CD1c-positive myeloid dendritic cell (primary cell): ENCODE measurements around the gene RRP1.

Experiments
- DNase-seq: peaks from one replicate; pipeline ENCODE4 v3.0.0-alpha.2; 2016; ENCODE audit errors: extremely low spot score

The RRP1 gene

DNA sequence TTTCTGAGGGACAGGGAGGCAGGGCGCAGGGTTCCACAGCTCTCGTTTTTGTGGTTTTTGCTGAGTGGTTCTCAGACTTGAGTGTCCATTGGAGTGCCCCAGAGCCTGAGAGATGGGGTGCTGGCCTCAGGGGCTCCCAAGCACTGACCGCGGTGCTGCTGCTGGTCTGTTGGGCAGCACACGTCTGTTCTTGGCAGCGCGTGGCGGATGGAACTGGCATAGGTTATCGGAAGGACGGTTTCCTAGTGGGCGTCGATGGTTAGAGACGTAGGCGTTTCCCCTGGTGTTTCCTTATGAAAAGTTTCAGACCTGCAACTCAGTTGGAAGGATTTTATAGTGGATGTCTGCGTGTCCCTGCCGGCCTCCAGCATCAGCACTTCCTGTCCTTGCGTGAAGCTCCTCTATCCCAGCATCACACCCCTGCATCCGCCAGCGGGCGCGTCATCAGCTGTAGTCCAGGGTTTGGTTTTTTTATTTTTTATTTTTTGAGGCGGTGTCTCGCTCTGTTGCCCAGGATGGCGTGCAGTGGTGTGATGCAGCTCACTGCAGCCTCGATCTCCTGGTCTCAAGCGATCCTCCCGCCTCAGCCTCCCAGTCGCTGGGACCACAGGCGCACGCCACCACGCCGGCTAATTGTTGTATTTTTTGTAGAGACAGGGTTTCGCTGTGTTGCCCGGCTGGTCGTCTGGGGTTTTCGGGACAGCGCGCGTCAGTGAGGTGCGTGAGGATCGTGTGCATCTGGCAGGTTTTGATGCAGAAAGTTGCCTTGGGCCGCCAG, 11.8 kb downstream of the RRP1 start:
- DNase-seq, result no peak

DNA sequence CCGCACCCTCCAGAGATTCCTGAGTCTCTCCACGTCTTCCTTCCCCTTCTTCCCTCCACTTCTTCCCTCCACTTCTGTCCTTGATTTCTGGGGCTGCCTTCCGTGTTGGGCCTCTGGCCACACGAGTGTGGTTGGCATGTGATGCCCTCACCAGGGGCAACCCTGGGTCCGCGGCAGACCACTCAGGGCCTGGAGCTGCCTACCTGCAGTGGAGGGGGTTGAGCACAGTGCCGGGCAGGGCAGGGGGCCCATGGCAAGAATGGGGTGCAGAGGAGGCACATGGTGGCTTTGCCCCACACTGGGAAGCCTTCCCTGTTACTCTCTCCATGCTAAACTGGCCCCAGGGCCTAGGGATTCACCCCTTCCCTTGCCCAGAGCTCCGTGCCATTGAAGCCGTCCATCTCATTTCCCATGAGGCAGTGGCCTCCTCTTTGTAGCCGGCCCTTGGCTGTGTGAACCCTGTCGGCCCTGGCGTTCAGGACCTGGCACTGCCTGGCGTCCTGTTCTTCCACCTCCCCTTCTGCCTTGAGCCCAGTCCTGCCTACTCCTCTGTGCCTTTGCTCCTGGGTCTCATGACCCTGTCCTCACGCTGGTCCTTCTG, 13.4 kb downstream of the RRP1 start:
- no peak for DNase-seq

DNA sequence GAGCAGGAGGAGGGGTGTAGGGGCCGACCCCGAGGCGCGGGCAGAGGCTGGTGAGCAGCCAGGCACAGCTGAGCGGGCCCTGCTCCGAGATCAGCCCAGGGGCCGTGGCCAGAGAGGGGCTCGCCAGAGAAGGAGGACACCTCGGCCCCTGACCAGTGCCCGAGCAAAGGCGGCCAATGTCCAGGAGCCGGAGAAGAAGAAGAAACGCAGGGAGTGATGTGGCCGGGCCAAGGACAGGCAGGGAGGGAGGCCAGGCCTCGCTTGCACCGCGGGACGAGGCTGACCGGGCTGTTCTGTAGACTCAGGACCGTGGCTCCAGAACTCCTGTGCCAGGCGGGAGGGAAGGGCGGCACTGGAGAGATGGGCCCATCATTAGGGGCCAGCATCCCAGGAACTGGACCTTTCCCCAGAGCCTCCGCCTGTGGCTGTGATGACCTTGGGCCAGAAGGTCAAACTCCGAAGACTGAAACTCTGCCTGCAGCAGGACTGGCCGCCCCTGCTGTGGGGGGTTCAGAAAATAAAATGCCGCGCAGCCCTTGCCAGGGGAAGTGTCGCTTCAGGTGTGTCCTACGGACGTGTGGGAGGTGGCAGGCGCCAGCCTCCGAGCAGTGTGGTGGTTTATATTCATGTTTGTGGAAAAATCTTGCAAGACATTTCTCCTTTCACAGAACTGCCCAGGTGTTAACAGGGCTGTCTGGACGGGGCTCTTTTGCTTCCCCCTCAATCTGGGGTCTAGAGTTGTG, 14.4 kb downstream of the RRP1 start:
- DNase-seq, result no peak

DNA sequence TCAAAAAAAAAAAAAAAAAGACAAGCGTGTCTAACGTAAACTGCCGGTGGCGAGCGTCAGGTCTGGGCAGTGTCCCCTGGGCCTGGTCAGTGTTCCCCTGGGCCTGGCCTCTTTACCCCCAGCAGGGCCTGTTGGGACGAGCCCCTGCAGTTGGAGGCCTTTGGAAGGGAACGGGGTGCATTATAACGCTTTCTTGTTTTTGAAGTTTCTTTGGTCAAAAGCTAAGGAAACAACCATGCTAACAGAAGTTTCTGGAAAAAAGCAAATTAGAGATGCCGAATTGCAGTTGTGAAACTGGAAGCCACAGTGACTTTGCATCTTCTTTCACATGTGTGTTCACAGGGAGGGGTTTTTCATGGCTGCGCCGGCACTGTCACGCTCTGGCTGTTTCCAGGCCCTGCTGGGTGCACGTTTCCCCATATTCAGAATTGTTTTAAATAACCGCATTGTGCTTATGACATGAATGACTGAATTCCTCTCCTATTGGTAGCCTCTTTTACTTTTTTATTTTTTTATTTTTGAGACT, 16.0 kb downstream of the RRP1 start:
- DNase-seq, result peak; percentile 93

DNA sequence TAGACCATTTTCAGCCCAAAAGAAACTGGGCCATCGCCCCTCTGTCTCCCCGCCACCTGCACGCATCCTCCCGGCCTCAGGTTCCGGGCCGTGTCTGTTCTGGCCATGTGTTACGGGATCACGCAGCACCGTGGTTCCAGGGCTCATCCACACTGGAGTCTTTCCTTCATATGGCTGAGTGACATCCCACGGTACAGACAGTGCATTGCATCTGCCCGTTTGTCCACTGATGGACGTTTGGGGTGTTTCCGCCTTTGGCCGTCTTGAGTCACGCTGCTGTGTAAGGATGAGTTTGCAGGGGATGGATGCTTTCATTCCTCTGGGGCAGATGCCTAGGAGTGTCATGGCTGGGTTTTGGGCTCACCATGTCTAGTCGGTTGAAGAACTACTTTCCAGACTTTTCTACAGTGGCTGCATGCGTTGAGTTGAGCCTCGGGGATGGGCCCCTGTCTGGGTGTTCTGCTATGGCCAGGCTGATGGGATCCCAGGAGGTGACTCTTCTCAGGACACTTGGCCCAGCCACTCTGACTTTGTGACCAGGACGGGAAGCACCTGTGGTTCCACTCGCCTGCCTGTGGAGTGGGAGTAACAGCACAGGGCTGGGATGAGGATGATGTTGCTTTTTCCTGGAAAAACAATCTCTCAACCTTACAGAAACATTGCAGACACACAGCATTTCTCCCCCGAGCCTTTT, 16.8 kb downstream of the RRP1 start:
- no peak for DNase-seq

DNA sequence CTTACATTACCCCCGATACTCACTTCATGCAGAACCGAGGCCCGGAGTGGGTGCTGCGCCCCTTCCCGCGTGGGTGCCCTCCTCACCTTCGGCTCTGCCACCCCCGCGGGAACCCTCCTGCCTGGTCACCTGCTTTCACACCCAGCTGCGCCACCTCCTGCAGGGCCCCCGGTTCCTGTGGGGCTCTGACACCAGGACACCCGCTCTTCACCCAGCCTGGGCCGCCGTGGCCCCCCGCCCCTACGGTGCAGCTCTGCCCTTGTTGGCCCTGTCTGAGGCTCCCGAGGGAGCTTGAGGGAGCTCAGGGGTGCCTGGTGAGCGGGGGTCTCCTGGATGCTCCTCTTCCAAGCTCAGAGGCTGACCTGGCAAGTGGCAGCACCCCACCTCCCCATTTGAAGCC, 19.0 kb downstream of the RRP1 start:
- DNase-seq, result no peak

DNA sequence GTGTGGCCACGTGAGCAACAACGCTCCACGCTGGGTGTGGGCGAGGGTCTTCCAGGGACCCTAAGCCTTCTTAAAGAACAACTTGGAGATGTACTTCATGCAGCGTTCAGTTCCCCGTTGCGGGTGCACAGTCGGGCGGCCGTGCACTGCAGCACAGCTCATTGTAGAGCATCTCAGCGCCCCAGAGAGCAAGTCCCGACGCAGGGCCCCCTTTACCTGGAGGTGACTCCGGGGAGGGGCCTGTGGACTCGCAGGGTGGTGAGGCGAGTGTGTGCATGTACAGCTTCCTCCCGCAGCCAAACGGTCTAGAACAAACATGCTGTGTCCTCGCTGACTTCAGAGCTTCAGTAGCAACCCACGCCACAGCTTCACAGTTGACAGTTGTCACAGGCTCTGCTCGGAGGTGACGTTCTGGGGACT, 19.5 kb downstream of the RRP1 start:
- no peak for DNase-seq

DNA sequence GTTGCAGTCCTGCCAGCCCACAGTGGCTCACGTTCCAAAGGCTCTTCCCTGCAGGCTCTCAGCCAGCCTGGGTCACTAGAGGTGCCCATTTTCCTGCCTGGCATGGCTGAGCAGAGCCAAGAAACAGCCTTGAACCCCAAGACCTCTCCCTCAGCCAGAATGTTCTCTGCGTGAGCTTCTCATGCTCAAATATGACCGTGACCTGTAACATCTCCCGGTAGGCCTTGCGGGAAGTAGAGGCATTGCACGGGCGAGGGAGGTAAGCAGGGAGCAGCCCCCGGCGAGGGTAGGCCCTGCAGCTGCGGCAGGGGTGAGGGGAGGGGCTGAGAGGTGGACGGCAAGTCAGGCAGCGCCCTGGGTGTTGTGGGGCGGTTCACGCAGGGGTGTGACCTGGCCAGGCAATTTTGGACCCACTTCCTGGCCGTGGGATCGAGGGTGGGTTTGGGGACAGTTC, 20.0 kb downstream of the RRP1 start:
- no peak for DNase-seq

DNA sequence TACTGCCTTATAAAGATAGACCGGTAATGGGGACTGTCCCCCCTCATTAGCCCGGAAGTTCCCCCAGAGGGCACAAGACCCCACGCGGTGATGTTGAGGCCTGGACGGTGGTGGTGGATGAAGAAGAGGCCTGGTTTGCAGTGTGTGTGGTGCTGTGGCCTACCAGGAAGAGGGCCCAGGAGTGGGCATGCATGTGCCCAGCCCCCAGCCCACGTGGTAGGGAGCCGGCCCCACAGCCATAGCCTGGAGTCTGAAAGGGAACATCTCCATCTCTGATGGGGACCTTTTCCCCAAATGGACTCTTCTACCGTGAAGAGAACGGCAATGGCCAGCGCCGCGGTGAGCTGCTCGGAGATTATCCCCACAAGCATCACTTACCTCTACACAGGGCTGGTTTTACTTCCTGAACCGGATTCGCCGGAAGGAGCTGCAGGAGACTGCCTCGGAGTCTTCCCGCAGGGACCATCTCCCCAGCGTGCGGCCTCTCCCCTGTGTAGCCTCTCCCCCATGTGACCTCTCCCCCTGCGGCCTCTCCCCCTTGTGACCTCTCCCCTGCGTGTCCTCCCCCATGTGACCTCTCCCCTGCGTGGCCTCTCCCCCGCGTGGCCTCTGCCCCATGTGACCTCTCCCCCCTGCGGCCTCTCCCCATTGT, 20.6 kb downstream of the RRP1 start:
- DNase-seq, result peak; percentile 16

DNA sequence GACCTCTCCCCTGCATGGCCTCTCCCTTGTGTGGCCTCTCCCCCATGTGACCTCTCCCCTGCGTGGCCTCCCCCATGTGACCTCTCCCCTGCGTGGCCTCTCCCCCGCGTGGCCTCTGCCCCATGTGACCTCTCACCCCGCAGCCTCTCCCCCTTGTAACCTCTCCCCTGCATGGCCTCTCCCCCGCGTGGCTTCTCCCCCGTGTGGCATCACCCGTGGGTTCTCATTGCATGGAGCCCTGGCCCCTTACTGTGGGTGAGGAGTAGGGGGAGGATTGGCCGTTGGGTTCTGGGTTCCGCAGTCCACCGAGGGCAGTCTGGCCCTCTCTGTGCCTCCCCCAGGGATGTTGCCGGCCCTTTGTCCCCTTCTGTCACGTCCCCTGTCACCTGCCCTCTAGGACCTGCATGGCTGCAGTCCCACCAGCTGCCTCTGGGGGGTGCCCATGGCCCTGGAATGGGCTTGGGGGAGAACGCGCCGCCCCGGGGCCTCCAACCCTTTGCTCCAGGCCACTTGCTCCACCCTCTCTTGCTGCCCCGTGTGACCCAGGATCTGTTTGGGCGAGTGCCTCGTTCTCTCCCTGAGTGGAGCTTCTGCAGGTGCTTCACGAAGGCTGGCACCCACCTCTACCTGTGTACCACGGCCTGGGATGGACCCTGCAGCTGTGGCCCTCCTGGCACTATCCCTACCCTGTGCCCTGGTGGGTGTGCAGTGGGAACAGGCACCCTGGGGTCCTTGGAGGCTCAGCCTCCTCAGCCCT, 21.3 kb downstream of the RRP1 start:
- peak; percentile 88 for DNase-seq

DNA sequence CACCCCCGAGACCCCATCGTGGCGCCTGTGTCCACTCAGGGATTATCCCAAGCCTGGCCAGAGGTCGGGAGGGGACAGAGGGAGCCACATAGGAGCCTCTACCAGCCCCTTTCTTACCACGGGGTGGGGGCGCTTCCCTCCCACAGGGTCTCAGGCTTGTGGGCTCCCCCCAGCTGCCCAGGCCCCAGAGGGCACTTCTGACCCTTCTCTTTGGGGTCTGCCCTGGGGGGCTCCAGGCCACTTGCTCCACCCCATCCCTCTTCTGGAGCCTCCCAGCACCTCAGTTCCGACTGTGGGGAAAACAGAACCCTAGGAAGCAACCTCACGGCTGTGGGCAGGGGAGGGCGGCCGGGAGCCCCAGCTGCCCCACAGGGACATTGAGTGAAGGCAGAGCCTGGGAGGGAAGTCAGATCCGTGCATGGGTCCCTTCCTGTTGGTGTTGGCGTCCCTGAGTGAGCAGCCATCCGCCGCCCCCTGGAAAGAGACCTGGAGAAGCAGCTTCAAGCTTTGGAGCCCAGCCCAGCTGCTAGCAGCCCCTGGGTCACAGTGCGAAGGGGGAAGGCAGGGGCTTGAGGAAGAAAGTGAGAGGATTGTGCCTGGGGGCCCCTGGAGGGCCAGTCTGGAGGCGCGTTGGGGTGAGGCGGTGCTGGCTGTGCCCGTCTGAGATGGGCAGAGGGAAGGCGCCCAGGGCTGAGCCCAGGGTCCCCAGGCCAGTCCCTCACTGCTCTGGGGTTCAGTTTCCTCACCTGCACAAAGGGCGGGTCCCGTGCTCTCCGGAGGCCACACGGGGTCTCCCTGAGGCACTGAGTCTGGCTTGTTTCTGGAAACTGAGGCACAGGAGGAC, 22.1 kb downstream of the RRP1 start:
- DNase-seq, result peak; percentile 42

DNA sequence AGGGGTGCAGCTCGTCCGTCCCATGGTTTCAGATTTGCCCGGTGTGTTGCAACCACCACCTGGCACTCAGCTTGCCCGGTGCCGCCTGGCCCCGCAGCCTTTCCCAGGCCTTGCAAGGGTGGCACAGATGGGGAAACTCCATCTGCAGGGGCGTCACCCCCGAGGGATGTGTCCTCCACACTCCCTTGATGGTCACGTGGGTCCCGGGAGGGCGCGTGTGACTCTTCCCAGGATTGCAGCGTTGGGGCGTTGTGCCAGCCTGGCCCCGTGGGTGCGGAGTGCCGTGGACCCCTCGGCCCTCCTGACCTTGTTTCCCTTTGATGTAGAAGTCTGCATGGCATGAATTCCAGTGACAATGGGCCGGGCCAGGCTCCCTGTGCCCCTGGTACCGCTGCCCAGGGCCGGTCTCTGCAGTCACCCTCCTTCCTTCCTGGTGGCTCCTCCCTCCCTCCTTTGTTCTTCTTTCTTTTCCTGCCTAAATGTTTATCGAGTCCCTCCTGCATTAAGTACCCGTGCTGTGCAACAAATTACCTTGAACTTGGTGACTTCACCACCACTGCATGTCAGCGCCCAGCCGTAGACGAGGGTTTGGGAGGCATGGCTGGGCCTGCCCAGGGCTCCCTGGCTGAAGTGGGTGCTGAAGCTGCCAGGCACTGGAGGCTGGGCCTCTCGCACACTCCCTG, 22.9 kb downstream of the RRP1 start:
- DNase-seq, result peak; percentile 64

DNA sequence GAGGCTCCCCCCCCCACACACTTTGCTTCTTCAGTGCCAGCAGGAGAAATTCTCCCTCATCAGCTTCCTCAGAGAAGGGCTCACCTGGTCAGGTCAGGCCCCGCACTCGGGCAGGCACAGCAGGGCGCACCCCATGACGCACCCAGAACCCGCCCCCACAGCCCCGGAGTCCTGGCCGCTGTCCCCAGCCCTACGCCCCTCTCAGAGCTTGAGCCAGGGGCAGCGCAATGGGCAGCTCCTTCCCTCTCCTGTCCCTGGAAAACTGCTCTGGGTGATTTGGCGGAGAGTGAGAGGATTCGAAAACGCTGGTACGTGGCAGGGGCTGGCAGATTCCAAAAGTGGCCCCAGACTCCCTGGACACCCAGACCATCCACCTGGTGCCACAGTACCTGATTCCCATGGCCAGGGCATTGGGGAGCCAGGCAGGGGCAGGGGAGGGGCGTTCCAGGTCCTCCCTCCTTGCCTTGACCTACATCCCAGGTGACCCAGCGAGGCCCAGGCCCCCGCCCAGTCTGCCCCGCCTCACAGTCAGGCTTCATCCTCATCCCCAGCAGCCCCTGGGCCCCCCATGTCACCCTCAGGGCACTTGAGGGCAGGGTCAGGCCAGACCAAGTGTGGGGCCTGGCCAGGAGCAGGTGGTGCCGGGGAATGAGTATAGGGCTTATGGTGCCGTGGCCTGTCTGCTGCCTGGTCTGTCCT, 23.7 kb downstream of the RRP1 start:
- DNase-seq, result no peak

DNA sequence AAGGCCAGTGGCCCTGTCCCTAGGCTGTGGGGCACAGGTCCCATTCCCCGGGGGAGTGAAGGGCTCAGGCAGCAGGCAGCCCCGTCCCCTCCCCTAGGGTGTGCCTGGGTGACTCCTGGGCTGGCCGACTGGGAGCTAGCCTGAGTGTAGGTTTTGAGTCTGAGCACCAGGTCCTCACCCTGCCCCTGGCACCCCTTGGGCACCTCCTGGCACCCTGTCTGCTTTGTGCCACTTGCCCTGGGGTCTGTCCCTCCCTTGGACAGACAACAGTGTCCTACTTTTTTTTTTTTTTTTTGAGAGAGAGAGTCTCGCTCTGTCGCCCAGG, 24.2 kb downstream of the RRP1 start:
- no peak for DNase-seq

DNA sequence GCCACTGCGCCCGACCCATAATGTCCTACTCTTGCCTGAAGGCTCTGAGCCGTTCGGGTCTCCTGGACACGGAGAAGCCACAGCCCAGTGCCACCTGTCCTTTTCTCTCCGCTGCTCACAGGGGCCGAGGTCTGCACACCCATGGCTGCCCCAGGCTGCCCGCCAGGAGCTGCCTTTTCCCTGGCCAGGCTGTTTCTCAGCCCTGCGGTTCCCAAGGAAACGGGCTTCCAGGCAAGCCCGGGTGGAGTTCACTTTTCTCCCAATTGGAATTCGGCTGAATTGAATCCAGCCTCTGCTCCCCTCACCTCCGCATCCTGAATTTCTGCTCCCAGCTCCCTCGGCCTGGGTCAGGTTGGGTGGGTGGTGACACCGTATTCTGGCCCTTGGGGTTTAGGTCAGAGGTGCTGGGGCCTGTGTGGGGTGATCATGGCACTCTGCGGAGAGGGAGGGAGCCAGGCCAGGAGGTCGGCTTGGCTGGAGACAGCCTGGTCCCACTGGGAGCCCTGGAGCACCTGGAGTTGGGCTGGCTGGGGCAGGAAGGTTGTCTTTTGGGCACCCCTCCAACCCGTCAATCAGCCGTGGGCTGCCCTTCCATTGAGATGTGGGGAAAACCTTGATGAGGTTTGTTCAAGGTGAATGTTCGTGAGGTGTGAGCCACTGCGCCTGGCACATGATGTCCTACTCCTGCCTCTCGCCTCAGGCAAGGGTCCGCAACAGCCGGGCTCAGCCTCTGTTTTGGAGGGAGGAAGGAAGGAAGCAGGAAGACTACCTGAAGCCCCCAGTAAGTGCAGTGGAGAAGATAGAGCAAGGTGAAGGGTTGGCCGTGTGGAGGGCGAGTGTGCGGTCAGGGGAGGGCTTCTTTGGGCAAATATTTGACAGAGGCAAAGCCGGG, 25.1 kb downstream of the RRP1 start:
- no peak for DNase-seq

DNA sequence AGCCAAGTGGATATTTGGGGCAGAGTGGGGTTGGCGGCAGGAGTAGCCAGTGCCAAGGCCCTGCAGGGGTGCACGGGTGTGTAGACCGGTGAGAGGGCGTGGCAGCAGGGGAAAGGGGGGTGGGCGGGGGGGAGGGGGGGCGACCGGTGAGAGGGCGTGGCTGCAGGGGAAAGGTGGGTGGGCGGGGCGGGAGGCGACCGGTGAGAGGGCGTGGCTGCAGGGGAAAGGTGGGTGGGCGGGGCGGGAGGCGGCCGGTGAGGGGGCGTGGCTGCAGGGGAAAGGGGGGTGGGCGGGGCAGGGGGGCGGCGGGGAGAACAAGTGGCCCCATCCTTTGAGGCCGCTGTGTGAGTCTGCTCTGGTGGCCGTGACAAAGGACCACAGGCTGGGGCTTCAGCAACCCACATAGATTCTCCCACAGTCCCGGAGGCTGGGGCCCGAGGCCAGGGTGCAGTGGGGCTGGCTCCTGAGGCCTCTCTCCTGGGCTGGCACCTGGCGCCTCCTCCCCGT, 25.8 kb downstream of the RRP1 start:
- no peak for DNase-seq

DNA sequence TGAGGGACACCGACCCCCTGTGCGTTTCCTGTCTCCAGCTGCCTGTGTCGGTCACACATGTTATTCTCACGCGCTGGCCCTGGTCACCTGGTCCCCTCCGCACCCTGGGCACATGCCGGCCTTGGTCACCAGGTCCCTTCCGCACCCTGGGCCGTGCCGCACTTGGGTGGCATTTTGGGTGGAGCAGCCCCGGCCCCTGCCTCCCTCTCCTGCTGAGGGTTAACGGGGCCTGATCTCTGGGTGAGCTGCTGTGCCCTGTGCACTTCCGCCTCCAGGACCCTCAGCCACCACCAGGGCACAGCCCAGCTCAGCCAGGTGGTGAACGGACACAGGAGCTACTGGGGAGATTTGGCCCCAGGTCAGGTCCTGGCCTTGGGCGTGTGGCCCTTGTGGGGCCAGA, 26.6 kb downstream of the RRP1 start:
- DNase-seq, result no peak
